ENCODE results near the gene ARHGEF4. TPM values are rescaled to one million over a fixed set of nuclear protein-coding genes. Genes with fewer than 3 reads are reported as not detected.

ARHGEF4 gene
- total and polyA plus RNA-seq, 2 experiments from 2014 or later = 4.6 to 16.6 TPM

GRCh38 chr2:130875935-130876334 is 39.2 kb downstream of the ARHGEF4 start:
- H3K4me1 Mint-ChIP-seq = no peaks in the 10 kb centered on the region

GRCh38 chr2:130877258-130877657 is 40.5 kb downstream of the ARHGEF4 start:
- H3K27me3 Mint-ChIP-seq (ENCODE audit: insufficient read depth, low read depth, poor library complexity) = peaks cover 1% of the 10 kb centered on the region
- DNase-seq (ENCODE audit: low spot score) = no peak
- H3K4me2 ChIP-seq = no peak overlapping the region
- H3K4me1 Mint-ChIP-seq = no peaks in the 10 kb centered on the region
- peaks cover 7% of the 10 kb centered on the region; the same call in 2 of the 3 replicates for H3K9me3 Mint-ChIP-seq
- no peak overlapping the region for H3K27ac ChIP-seq (ENCODE audit: low read depth)
- no peaks in the 10 kb centered on the region for H3K4me1 ChIP-seq (ENCODE audit: insufficient read depth)
- ATAC-seq = no peak
- no peaks in the 10 kb centered on the region for H3F3A ChIP-seq (replicated peaks; ENCODE audit: low read depth)
- H3K4me3 Mint-ChIP-seq = no peak overlapping the region
- H3K4me3 ChIP-seq = no peak overlapping the region
- no peaks in the 10 kb centered on the region for H3K36me3 ChIP-seq (ENCODE audit: insufficient read depth)
- H3K27ac Mint-ChIP-seq = no peak overlapping the region
- no peaks in the 10 kb centered on the region for H4K20me1 ChIP-seq (replicated peaks; ENCODE audit: insufficient read depth)
- no peaks in the 10 kb centered on the region; the same call in 1 of the 3 replicates for H3K36me3 Mint-ChIP-seq (ENCODE audit: low read depth)
- H3K27me3 ChIP-seq (ENCODE audit: insufficient read depth) = no peaks in the 10 kb centered on the region
- H3K79me2 ChIP-seq (replicated peaks; ENCODE audit: insufficient read depth) = no peaks in the 10 kb centered on the region
- no peak overlapping the region for H2AFZ ChIP-seq
- H3K9me2 ChIP-seq (ENCODE audit: insufficient read depth) = no peaks in the 10 kb centered on the region
- no peak for TF ChIP-seq ZNF462 (CRISPR knock-in tag; IDR thresholded peaks at IDR 0.05)
- no peak for TF ChIP-seq STAT1 (IDR thresholded peaks at IDR 0.05; ENCODE audit: unreplicated experiment)
- TF ChIP-seq EZH2phosphoT487 (IDR thresholded peaks at IDR 0.05; ENCODE audit: unreplicated experiment) = no peak
- TF ChIP-seq NANOG (IDR thresholded peaks at IDR 0.05; ENCODE audit: borderline replicate concordance) = no peak
- no peak for TF ChIP-seq CTCF (conservative IDR thresholded peaks at IDR 0.05; ENCODE audit: low read depth in 2 of 2)
- no peak for TF ChIP-seq CREB1 (CRISPR knock-in tag; IDR thresholded peaks at IDR 0.05; ENCODE audit: low read depth)
- TF ChIP-seq, protein P1, sequence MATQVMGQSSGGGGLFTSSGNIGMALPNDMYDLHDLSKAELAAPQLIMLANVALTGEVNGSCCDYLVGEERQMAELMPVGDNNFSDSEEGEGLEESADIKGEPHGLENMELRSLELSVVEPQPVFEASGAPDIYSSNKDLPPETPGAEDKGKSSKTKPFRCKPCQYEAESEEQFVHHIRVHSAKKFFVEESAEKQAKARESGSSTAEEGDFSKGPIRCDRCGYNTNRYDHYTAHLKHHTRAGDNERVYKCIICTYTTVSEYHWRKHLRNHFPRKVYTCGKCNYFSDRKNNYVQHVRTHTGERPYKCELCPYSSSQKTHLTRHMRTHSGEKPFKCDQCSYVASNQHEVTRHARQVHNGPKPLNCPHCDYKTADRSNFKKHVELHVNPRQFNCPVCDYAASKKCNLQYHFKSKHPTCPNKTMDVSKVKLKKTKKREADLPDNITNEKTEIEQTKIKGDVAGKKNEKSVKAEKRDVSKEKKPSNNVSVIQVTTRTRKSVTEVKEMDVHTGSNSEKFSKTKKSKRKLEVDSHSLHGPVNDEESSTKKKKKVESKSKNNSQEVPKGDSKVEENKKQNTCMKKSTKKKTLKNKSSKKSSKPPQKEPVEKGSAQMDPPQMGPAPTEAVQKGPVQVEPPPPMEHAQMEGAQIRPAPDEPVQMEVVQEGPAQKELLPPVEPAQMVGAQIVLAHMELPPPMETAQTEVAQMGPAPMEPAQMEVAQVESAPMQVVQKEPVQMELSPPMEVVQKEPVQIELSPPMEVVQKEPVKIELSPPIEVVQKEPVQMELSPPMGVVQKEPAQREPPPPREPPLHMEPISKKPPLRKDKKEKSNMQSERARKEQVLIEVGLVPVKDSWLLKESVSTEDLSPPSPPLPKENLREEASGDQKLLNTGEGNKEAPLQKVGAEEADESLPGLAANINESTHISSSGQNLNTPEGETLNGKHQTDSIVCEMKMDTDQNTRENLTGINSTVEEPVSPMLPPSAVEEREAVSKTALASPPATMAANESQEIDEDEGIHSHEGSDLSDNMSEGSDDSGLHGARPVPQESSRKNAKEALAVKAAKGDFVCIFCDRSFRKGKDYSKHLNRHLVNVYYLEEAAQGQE (IDR thresholded peaks at IDR 0.05; ENCODE audit: unreplicated experiment) = no peak
- no peak for TF ChIP-seq POLR2AphosphoS5 (IDR thresholded peaks at IDR 0.05; ENCODE audit: low read depth)
- TF ChIP-seq JUNB (IDR thresholded peaks at IDR 0.05; ENCODE audit: unreplicated experiment) = no peak
- TF ChIP-seq ZNF114 (CRISPR knock-in tag; IDR thresholded peaks at IDR 0.05) = no peak

More at GRCh38 chr2:130875935-130876334, 39.2 kb downstream of the ARHGEF4 start:
- DNase-seq (ENCODE audit: low spot score) (no peak), ATAC-seq (no peak)
- Histone ChIP-seq H3K79me2 (replicated peaks; ENCODE audit: insufficient read depth) (no peaks in the 10 kb centered on the region), H3K4me3 (no peak overlapping the region), H4K20me1 (replicated peaks; ENCODE audit: insufficient read depth) (no peaks in the 10 kb centered on the region), H3F3A (replicated peaks; ENCODE audit: low read depth) (no peaks in the 10 kb centered on the region), H3K9me2 (ENCODE audit: insufficient read depth) (no peaks in the 10 kb centered on the region), H3K27me3 (ENCODE audit: insufficient read depth) (no peaks in the 10 kb centered on the region), H3K36me3 (ENCODE audit: insufficient read depth) (no peaks in the 10 kb centered on the region), H3K27ac (ENCODE audit: low read depth) (no peak overlapping the region), H2AFZ (no peak overlapping the region), H3K4me1 (ENCODE audit: insufficient read depth) (no peaks in the 10 kb centered on the region), H3K4me2 (no peak overlapping the region)
- H3K27me3 Mint-ChIP-seq (ENCODE audit: insufficient read depth, low read depth, poor library complexity) = peaks cover 1% of the 10 kb centered on the region
- H3K27ac Mint-ChIP-seq = no peak overlapping the region
- peaks cover 7% of the 10 kb centered on the region; the same call in 2 of the 3 replicates for H3K9me3 Mint-ChIP-seq
- TF ChIP-seq EZH2 (IDR thresholded peaks at IDR 0.05; ENCODE audit: low read depth, unreplicated experiment) = no peak
- TF ChIP-seq CREB1 (CRISPR knock-in tag; IDR thresholded peaks at IDR 0.05; ENCODE audit: low read depth) = no peak
- no peak overlapping the region for H3K4me3 Mint-ChIP-seq
- no peaks in the 10 kb centered on the region; the same call in 1 of the 3 replicates for H3K36me3 Mint-ChIP-seq (ENCODE audit: low read depth)

Measured in GM23338 (cell line).